Dermis microvascular lymphatic vessel endothelial cell (primary cell): ENCODE results near the gene UGCG. TPM values are rescaled to one million over a fixed set of nuclear protein-coding genes. Genes with fewer than 3 reads are reported as not detected.
A peak's percentile ranks its signal among the peaks of the same experiment; 100 is the strongest.
"Not testable (repeated sequence)": the region's sequence is repeated elsewhere in the genome, so short reads cannot be mapped to it uniquely, and the experiment has no call there.

Source experiments
- DNase-seq, 2 donors: peaks; one replicate each; pipeline versions ENCODE4 v3.0.0 to v3.0.0-alpha.2; 2010; ENCODE audit warnings: low read depth in 2 of 2
- total RNA-seq: library from RNA; depleted of rRNA; stranded (reverse); fragments of >200 nt; gene quantifications from 2 replicates; pipeline ENCODE4 v1.2.1, GENCODE V29; 2014

UGCG gene
- total RNA-seq, 1 donor from 2014 or later = 54.7 TPM

- DNase-seq = not testable (repeated sequence)
Observed at GRCh38 chr9:111890867-111891266, 5.7 kb upstream of the UGCG start.

- DNase-seq = no peak
Observed at GRCh38 chr9:111891910-111892499, 4.6 kb upstream of the UGCG start.

GRCh38 chr9:111896942-111897600 lies 457 bp downstream of the UGCG start:
- peak; percentile 31 to 82 for DNase-seq

DNA sequence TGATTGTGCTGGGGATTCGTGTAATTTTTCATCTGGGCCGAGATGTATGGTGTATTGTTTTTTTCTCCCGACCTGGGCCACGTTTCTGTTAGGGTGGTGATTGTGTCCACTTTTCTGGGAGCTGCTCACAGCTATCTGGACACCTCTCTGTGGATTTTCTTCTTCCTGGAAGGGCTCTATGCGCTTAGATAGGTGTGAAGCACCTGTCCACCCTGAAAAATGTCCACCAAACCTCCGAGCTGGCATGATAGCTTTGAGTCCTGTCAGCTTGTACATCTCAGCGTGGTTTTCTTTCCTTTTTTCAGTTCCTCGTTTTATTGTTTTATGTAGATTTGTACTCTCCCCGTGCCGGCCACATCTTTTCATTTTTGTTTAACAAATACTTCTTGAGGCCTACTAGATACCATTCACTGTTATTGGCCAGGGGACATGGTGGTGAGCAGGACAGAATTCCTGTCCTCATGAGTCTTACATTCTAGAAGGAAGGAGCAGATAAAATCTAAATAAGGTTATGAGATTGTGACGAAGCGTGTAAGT lies 1.1 kb downstream of the UGCG start:
- peak in 1 of 2 donors; percentile 44 for DNase-seq

- DNase-seq = peak in 1 of 2 donors; percentile 13
Observed at GRCh38 chr9:111898331-111899096, 1.9 kb downstream of the UGCG start.

DNA sequence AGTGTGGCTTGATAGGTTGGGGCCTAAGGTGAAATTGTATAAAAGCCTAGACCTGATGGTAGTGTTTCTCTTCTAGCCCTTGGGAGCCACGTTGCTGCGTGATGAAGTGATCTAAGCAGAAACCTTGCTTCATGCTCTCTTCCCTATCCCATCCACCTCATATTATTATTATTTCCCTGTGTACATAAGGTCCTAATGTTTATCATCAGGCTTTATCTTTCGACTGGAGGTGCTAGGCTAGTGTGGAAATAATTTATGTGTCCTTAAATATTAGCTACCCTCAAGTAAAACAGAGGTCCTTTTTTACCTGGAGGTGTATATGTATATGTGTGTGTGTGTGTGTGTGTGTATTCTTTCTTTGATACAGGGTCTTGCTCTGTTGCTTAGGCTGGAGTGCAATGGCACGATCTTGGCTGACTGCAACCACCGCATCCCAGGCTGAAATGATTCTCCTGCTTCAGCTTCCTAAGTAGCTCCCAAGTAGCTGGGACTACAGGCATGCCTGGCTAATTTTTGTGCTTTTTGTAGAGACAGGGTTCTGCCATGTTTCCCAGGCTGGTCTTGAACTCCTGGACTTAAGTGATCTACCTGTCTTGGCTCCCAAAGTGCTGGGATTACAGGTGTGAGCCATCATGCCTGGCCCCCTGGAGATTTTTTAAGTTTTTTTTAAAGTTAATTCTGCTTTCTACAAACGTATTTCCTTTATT lies 3.7 kb downstream of the UGCG start:
- no peak for DNase-seq

DNA sequence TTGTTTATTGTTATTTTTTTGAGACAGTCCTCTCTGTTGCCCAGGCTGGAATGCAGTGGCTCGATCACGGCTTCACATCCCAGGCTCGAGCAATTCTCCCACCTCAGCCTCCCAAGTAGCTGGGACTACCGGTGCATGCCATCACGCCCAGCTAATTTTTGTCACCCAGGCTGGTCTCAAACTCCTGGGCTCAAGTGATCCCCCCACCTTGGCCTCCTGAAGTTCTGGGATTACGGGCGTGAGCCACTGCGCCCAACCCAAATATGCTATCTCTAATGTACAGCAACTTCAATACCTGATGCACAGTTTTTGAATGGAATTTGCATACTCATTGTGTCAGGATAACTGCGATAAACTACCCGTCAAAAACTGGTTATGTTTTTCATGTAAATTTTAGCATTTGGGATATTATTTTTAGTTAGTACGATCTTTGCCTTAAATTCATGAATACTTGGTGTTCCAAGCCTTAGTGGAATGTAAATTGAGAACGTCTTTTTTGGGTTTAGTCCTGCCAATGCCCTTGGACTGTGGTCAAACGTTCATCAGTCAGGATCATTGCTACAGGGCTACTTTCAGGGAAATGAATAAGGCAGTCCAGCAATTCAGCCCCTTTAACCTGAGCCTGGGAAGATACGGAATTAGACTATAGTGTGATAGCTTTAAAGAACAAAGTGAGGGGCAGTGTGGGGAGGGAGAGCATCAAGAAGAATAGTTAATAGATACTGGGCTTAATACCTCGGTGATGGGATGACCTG lies 4.4 kb downstream of the UGCG start:
- no peak for DNase-seq

DNA sequence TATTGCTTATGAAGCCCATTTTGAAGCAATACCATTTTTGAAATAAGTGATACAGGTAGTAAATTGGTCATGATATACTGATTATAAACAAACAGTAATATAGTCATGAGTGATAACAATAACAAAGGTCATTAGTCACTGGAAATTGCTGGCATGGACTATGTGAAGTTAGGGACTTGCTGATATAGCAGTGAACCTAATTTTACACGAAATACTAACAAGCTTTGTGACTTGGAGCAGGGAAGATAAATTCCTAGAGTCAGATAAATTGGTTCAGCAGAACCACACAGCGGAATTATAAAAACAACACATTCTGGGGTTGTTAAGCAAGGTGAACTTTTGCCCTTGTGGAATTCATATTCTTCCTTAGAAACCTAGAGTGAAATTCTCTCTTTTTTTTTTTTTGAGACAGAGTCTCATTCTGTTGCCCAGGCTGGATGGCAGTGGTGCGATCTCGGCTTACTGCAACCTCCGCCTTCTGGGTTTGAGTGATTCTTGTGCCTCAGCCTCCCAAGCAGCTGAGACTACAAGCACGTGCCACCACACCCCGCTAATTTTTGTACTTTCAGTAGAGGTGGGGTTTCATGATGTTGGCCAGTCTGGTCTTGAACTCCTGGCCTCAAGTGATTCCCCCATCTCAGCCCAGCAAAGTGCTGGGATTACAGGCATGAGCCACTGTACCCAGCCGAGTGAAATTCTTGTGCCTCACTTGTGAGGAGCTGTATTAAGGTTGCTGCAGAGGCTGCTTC lies 6.0 kb downstream of the UGCG start:
- DNase-seq = peak; percentile 31 to 70

DNA sequence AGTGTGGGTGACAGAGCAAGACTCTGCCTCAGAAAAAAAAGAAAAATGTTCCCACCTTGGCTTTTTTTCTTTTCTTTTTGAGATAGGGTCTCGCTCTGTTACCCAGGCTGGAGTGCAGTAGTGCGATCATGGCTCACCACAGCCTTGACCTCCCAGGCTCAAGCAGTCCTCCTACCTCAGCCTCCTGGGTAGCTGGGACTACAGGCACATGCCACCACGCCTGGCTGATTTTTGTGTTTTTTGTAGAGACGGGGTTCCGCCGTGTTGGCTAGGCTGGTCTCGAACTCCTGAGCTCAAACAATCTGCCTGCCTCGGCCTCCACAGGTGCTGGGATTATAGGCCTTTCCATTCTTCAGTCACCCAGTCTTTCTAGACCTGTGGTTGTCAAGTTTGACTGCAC lies 6.9 kb downstream of the UGCG start:
- not testable (repeated sequence) for DNase-seq

DNA sequence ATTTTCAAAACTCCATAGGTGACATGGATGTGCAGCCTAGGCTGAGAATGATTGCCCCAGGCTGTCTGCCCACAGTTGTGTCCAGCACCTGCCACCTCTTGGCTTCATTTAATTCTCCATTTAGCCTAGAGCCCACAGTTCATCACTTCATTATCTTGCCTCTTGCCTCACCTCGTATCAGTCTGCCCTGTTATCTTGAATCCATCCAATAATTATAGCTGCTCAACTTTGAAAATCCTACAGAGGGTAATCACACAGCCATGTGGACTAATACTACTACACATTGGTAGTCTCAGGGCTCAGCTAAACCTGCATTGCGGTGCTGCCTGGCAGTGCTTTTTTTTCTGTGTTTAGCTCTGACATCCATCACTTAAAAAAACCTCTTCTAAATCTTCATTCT lies 7.4 kb downstream of the UGCG start:
- no peak for DNase-seq

GRCh38 chr9:111904891-111905291 lies 8.3 kb downstream of the UGCG start:
- no peak for DNase-seq

DNA sequence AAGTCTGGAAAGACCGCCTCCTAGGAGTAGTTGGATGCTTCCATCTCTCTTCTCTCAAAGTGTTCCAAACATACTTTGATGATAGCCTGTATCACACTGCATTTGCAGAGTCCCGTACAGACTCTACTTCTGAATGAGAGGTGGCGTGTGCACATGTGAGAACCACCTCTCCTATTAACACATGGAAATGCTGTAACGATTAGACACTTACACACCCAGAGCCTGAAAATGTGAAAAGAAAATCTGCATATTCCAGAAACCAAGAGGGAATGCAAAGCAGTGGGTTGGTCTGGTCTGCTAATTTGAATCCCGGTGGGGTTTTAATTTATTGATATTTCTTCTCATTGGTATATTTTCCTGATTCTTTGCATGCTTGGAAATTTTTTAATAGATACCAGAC lies 10.5 kb downstream of the UGCG start:
- DNase-seq = no peak

- DNase-seq = no peak
Observed at GRCh38 chr9:111909444-111909843, 12.8 kb downstream of the UGCG start.

- no peak for DNase-seq
Observed at GRCh38 chr9:111910428-111910827, 13.8 kb downstream of the UGCG start.

DNA sequence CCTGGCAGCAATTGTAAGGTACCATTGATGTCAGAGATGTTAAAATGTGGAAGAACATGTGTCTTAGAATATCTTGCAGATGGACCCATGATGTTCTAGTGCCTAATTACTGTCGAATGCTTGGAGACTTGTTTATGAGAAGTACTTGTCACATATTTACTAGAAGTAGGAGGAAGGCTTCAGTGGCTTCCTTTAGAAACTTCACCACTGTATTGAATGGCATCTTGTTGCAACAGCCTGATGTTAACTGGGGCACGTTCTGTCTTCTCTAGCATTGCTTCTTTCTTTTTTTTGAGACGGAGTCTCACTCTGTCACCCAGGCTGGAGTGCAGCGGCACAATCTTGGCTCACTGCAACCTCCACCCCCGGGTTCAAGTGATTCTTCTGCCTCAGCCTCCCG lies 16.5 kb downstream of the UGCG start:
- no peak for DNase-seq

- DNase-seq = peak in 1 of 2 donors; percentile 58
Observed at GRCh38 chr9:111914749-111915424, 18.3 kb downstream of the UGCG start.

DNA sequence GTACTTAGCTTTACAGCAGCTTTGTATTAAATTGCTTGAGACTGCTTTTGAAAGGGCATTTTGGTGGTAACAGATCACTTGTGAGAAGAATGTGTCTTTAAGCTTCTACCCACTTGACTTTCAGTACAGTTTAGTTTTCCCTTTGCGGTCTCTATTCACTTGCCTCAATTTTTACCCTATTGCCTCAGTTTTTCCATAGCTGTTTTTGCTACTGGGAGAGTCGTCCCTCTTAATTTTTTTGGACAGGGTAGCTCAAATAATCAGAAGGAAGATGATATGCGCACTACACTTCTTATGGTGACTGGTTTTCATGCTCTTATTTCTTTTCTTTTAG lies 18.8 kb downstream of the UGCG start:
- DNase-seq = no peak

DNA sequence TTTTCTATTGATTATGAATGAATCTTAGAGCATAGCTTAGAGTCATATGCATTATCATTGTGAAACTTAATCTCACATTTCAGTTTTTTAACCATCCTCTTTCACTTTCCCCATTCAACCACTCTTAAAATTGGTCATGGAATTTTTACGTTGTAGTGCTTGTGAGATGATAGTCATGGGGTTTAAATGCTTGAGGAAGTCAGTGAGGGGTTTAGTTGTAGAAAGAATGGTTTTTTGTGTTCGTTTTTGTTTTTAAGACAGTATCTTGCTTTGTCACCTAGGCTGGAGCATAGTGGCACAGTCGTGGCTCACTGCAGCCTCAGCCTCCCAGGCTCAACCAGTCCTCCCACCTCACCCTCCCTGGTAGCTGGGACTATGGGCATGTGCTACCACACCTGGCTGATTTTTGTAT lies 19.6 kb downstream of the UGCG start:
- DNase-seq = no peak

- no peak for DNase-seq
Observed at GRCh38 chr9:111917201-111917600, 20.6 kb downstream of the UGCG start.

DNA sequence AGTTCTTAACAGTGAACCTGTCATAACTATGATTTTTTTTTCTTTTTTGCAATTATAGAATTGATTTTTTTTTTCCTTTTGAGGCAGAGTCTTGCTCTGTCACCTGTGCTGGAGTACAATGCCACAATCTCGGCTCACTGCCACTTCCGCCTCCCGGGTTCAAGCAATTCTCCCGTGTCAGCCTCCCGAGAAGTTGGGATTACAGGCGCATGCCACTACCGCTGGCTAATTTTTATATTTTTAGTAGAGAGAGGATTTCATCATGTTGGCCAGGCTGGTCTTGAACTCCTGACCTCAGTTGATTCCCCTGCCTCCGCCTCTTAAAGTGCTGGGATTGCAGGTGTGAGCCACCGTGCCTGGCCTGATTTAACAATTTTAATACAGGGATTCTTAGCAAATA lies 21.4 kb downstream of the UGCG start:
- no peak for DNase-seq
